H1 (cell line): Measurements from ENCODE around the gene PDE2A. TPM values are rescaled to one million over a fixed set of nuclear protein-coding genes. Genes with fewer than 3 reads are reported as not detected.
A peak's percentile ranks its signal among the peaks of the same experiment; 100 is the strongest.

Experiments
- CTCF ChIA-PET: fragments of 300-600 bp; sonication (Branson Sonifier 250); formaldehyde crosslinking; loops from one replicate; lab custom pipeline; 2021; ENCODE audit not compliant: partially characterized antibody; lab: Charles Lee
- POLR2A ChIA-PET: fragments of 300-600 bp; sonication (Branson Sonifier 250); formaldehyde crosslinking; loops from one replicate; lab custom pipeline; 2021; ENCODE audit warnings: inconsistent platforms; ENCODE audit not compliant: partially characterized antibody; lab: Charles Lee
- DNase-seq, 2 experiments: peaks; one replicate each; pipeline versions ENCODE4 v3.0.0 to v3.0.0-alpha.2; 2010 to 2022; ENCODE audit warnings: low spot score in 2 of 2, low read depth in 1 of 2, mixed read lengths in 1 of 2
- FAIRE-seq: peaks from 2 replicates; lab custom pipeline; 2011; peaks lifted over from hg19 to GRCh38; lab: Jason Lieb, UNC
- H2AFZ ChIP-seq: 2 replicates; pipeline ENCODE4 v1.8.1; 2012; ENCODE audit warnings: low read length, inconsistent platforms
- H2AK5ac ChIP-seq: 2 replicates; pipeline ENCODE4 v1.6.1; 2013; ENCODE audit warnings: low read depth, low read length
- H2BK120ac ChIP-seq: replicated peaks from 2 replicates; pipeline ENCODE3; 2013; ENCODE audit warnings: low read depth, low read length, inconsistent platforms
- H2BK12ac ChIP-seq: 2 replicates; pipeline ENCODE4 v1.6.1; 2013; ENCODE audit warnings: low read depth, low read length
- H2BK15ac ChIP-seq: 2 replicates; pipeline ENCODE4 v1.6.1; 2013; ENCODE audit warnings: low read length
- H2BK20ac ChIP-seq: 2 replicates; pipeline ENCODE4 v1.6.1; 2013; ENCODE audit warnings: low read length
- H2BK5ac ChIP-seq: 2 replicates; pipeline ENCODE4 v1.6.1; 2013; ENCODE audit warnings: low read depth, low read length
- H3K14ac ChIP-seq: 2 replicates; pipeline ENCODE4 v1.6.1; 2013; ENCODE audit warnings: inconsistent platforms; ENCODE audit not compliant: insufficient read length
- H3K18ac ChIP-seq: 2 replicates; pipeline ENCODE4 v1.6.1; 2013; ENCODE audit warnings: low read length; ENCODE audit errors: extremely low read depth
- H3K23ac ChIP-seq: 2 replicates; pipeline ENCODE4 v1.6.1; 2013; ENCODE audit warnings: inconsistent platforms; ENCODE audit not compliant: insufficient read length
- H3K23me2 ChIP-seq: 2 replicates; pipeline ENCODE4 v1.6.1; 2013; ENCODE audit warnings: low read depth, low read length
- H3K27ac ChIP-seq: 2 replicates; pipeline ENCODE4 v1.6.1; 2011; ENCODE audit warnings: low read depth, low read length, inconsistent platforms
- H3K27me3 ChIP-seq, 4 experiments: replicated peaks in 1 of 4; 1 replicate in 1 of 4; 2 replicates in 3 of 4; pipeline versions ENCODE4 v1.6.1 to v1.8.1; 2011 to 2013; ENCODE audit warnings: low read length in 3 of 4, mild to moderate bottlenecking in 3 of 4, inconsistent platforms in 2 of 4, mixed read lengths in 2 of 4, moderate library complexity in 1 of 4; ENCODE audit not compliant: control insufficient read depth in 3 of 4, insufficient read depth in 3 of 4; ENCODE audit errors: extremely low read depth in 1 of 4
- H3K36me3 ChIP-seq, 4 experiments: 2 replicates each; pipeline versions ENCODE4 v1.6.1 to v1.8.1; 2011 to 2013; ENCODE audit warnings: mild to moderate bottlenecking in 4 of 4, low read length in 3 of 4, moderate library complexity in 2 of 4, control low read depth in 1 of 4, inconsistent platforms in 1 of 4; ENCODE audit not compliant: insufficient read depth in 4 of 4, control insufficient read depth in 2 of 4
- H3K4ac ChIP-seq: replicated peaks from 2 replicates; pipeline ENCODE3; 2013; ENCODE audit warnings: low read length, low read depth, mixed read lengths, inconsistent platforms; ENCODE audit not compliant: insufficient read length
- H3K4me1 ChIP-seq, 4 experiments: replicated peaks in 1 of 4; 1 replicate in 1 of 4; 2 replicates in 3 of 4; pipeline versions ENCODE4 v1.6.1 to v1.8.1; 2011 to 2013; ENCODE audit warnings: low read length in 3 of 4, inconsistent platforms in 2 of 4, mixed read lengths in 1 of 4; ENCODE audit not compliant: insufficient read depth in 4 of 4, control insufficient read depth in 3 of 4
- H3K4me2 ChIP-seq, 2 experiments: 2 replicates each; pipeline versions ENCODE4 v1.6.1 to v1.8.1; 2011 to 2013; ENCODE audit warnings: low read depth in 2 of 2, low read length in 2 of 2, control low read depth in 1 of 2, inconsistent platforms in 1 of 2, mild to moderate bottlenecking in 1 of 2; ENCODE audit not compliant: insufficient read depth in 1 of 2
- H3K4me3 ChIP-seq, 4 experiments: fragments of 200-600, 300-600 bp in 1 of 4; sonication (generic), shearing (Covaris generic), sonication (Bioruptor Twin) in 1 of 4; 2 replicates each; pipeline versions ENCODE4 v1.5.1 to v1.8.1; 2011 to 2016; ENCODE audit warnings: low read length in 4 of 4, low read depth in 3 of 4, control low read depth in 2 of 4, inconsistent platforms in 2 of 4, mild to moderate bottlenecking in 2 of 4, mixed read lengths in 1 of 4, moderate library complexity in 1 of 4; ENCODE audit not compliant: insufficient read depth in 2 of 4; ENCODE audit errors: extremely low read depth in 1 of 4
- H3K56ac ChIP-seq: replicated peaks from 2 replicates; pipeline ENCODE3; 2013; ENCODE audit warnings: low read depth, mild to moderate bottlenecking, mixed read lengths, low read length, inconsistent platforms; ENCODE audit not compliant: insufficient read length
- H3K79me1 ChIP-seq: 2 replicates; pipeline ENCODE4 v1.6.1; 2013; ENCODE audit warnings: low read depth, low read length, control low read depth
- H3K79me2 ChIP-seq, 2 experiments: 2 replicates each; pipeline versions ENCODE4 v1.6.1 to v1.8.1; 2012 to 2013; ENCODE audit warnings: low read length in 2 of 2, mild to moderate bottlenecking in 2 of 2, inconsistent platforms in 1 of 2; ENCODE audit not compliant: insufficient read depth in 2 of 2, control insufficient read depth in 1 of 2
- H3K9ac ChIP-seq, 4 experiments: replicated peaks in 1 of 4; 1 replicate in 1 of 4; 2 replicates in 3 of 4; pipeline versions ENCODE4 v1.6.1 to v1.8.1; 2011 to 2013; ENCODE audit warnings: low read depth in 3 of 4, low read length in 3 of 4, control low read depth in 2 of 4, mild to moderate bottlenecking in 2 of 4, moderate library complexity in 2 of 4, inconsistent platforms in 1 of 4; ENCODE audit errors: extremely low read depth in 1 of 4
- H3K9me3 ChIP-seq, 2 experiments: 2 replicates each; pipeline versions ENCODE4 v1.6.1 to v1.8.1; 2012 to 2013; ENCODE audit warnings: mild to moderate bottlenecking in 2 of 2, moderate library complexity in 2 of 2, control low read depth in 1 of 2, inconsistent platforms in 1 of 2, low read depth in 1 of 2, low read length in 1 of 2, mixed read lengths in 1 of 2; ENCODE audit not compliant: insufficient read depth in 2 of 2
- H4K20me1 ChIP-seq, 2 experiments: replicated peaks in 1 of 2; 2 replicates each; pipeline versions ENCODE3 to v1.8.1; 2011 to 2013; ENCODE audit warnings: inconsistent platforms in 2 of 2, low read length in 2 of 2, mild to moderate bottlenecking in 1 of 2; ENCODE audit not compliant: insufficient read depth in 2 of 2, control insufficient read depth in 1 of 2
- H4K5ac ChIP-seq: 2 replicates; pipeline ENCODE4 v1.6.1; 2013; ENCODE audit warnings: low read length, low read depth, mixed read lengths, inconsistent platforms; ENCODE audit not compliant: insufficient read length
- H4K8ac ChIP-seq: 2 replicates; pipeline ENCODE4 v1.8.0; 2013; ENCODE audit warnings: mild to moderate bottlenecking, moderate library complexity, low read length, inconsistent platforms; ENCODE audit not compliant: insufficient read depth; ENCODE audit errors: extremely low read depth
- H4K91ac ChIP-seq: replicated peaks from 2 replicates; pipeline ENCODE3; 2013; ENCODE audit warnings: low read length, mixed read lengths, inconsistent platforms; ENCODE audit not compliant: insufficient read length
- CBX5 ChIP-seq: fragments of 300-800, 300-1000 bp; sonication (generic); IDR thresholded peaks from 2 replicates; pipeline ENCODE4 v1.7.1; 2016; ENCODE audit warnings: antibody characterized with exemption, low read length, low read depth
- MAFK ChIP-seq: IDR thresholded peaks from 2 replicates; pipeline ENCODE4 v1.6.1; 2012; ENCODE audit warnings: low read depth, mild to moderate bottlenecking, improper control_type of control experiment, low read length
- WGBS, 2 experiments: shearing (Covaris generic) in 1 of 2; methylation state at CpG; one replicate each; pipeline versions ENCODE4 v1.1.6 to v1.1.7; 2013 to 2015; ENCODE audit warnings: low lambda C conversion rate in 2 of 2, mixed read lengths in 2 of 2, inconsistent platforms in 1 of 2, low coverage in 1 of 2, missing lambda C conversion rate in 1 of 2; ENCODE audit not compliant: insufficient replicate concordance in 2 of 2, insufficient coverage in 1 of 2, insufficient read length in 1 of 2; ENCODE audit errors: extremely low coverage in 1 of 2, missing lambda C conversion rate in 1 of 2; 5-methylcytosine and 5-hydroxymethylcytosine counted together
- polyA plus RNA-seq, 7 experiments: library from polyadenylated mRNA; depleted of rRNA in 3 of 7; stranded (reverse) in 5 of 7; unstranded in 2 of 7; fragments of >200 nt in 5 of 7; fragments of 200-250 nt in 2 of 7; gene quantifications; 1 replicate in 5 of 7; 2 replicates in 1 of 7; 4 replicates in 1 of 7; pipeline versions ENCODE4 v1.2.1 to v1.2.3, GENCODE V29; 2011 to 2013; ENCODE audit warnings: missing spikeins in 2 of 7, mixed read lengths in 2 of 7
- total RNA-seq: library from RNA; stranded (reverse); fragmentation: NEBNext Ultra II Directional; extraction: Animal tissue kit (Norgen Biotek cat#: 25700); gene quantifications from 2 replicates; pipeline ENCODE4 v1.2.1, GENCODE V29; 2021

Gene PDE2A
- total and polyA plus RNA-seq, 2 of the 8 experiments (the other 6 are each of a cell fraction or from before 2014, with no cell fraction given), result 3.4 to 7.1 TPM

- no peak overlapping the region for H4K8ac ChIP-seq
- no peaks in the 10 kb centered on the region for H3K79me1 ChIP-seq
- H3K23me2 ChIP-seq, result peaks cover 6% of the 10 kb centered on the region; the same call in 1 of the 2 replicates
- H3K36me3 ChIP-seq, result no peaks in the 10 kb centered on the region
- no peak overlapping the region for H3K4me2 ChIP-seq
- FAIRE-seq (no peak), DNase-seq (no peak)
- no peak overlapping the region for H4K5ac ChIP-seq
- H3K27me3 ChIP-seq, result peaks cover 0 to 24% (median 20%) of the 10 kb centered on the region in 4 experiments; a peak in 5 of 7 replicates
- no peak overlapping the region for H3K27ac ChIP-seq
- H3K79me2 ChIP-seq, result no peaks in the 10 kb centered on the region
- H3K4me1 ChIP-seq, result peaks cover 0 to 22% (median 16%) of the 10 kb centered on the region in 4 experiments; a peak in 6 of 7 replicates
- no peak overlapping the region for H2BK120ac ChIP-seq
- WGBS, 2 experiments, result 77% methylated on average over 6 of the region's 8 CpGs; no CpG with 5 or more reads in 1 of the 2 experiments
- no peak overlapping the region for H3K18ac ChIP-seq
- no peak overlapping the region for H2BK15ac ChIP-seq
- H3K14ac ChIP-seq, result no peak overlapping the region
- H3K9ac ChIP-seq, result no peak overlapping the region
- CTCF ChIA-PET, result interaction anchor here (0.6 to 19.1 kb wide), 8 partner anchors 13 to 224 kb away, joined by 4 to 384 read pairs (median 20); no protein-coding TSS in a partner anchor
- H3K4me3 ChIP-seq, result no peak overlapping the region
- no peak overlapping the region for H3K56ac ChIP-seq
- H2AFZ ChIP-seq, result no peak overlapping the region
- no peak overlapping the region for H2BK12ac ChIP-seq
- peaks cover 0 to 12% of the 10 kb centered on the region in 2 experiments for H4K20me1 ChIP-seq
- POLR2A ChIA-PET, result interaction anchor here (0.6 to 1.8 kb wide), 3 partner anchors 15 to 571 kb away, joined by 3 to 6 read pairs (median 3); no protein-coding TSS in a partner anchor
- peaks cover 13 to 14% of the 10 kb centered on the region in 2 experiments for H3K9me3 ChIP-seq
- H4K91ac ChIP-seq, result no peak overlapping the region
- H3K4ac ChIP-seq, result no peak overlapping the region
- H2AK5ac ChIP-seq, result no peak overlapping the region
- TF ChIP-seq CBX5, result no peak
- peak; percentile 72 for TF ChIP-seq MAFK
- no peak overlapping the region for H3K23ac ChIP-seq
- H2BK5ac ChIP-seq, result no peak overlapping the region
- no peak overlapping the region for H2BK20ac ChIP-seq
Measured at GRCh38 chr11:72671152-72672099, 2.8 kb downstream of the PDE2A start.
